Spleen (tissue), 7 donors: ENCODE results near the gene GAS7.

Experiments used
- CTCF ChIP-seq, 11 experiments: fragments of 200-600 bp in 7 of 11; fragments of 450-650 bp in 4 of 11; sonication (generic) in 4 of 11; IDR thresholded peaks in 8 of 11; conservative IDR thresholded peaks in 3 of 11; 1 replicate in 7 of 11; 2 replicates in 4 of 11; pipeline versions ENCODE4 v1.4.0 to v1.8.0; 2016 to 2021; ENCODE audit warnings: antibody characterized with exemption in 11 of 11, inconsistent platforms in 4 of 11, mild to moderate bottlenecking in 1 of 11
- POLR2A ChIP-seq, 3 donors: fragments of 450-650 bp; IDR thresholded peaks; one replicate each; pipeline ENCODE4 v1.5.1; 2017; ENCODE audit warnings: antibody characterized with exemption in 3 of 3, mild to moderate bottlenecking in 1 of 3
- donor health status: DM: no; HTN: no; CAD: no; lungs with moderate emphysema.
- donor health status: DM: no; HTN: no; CAD: no.
- donor health status: DM: no; HTN: no; CAD: no.

- TF ChIP-seq CTCF (IDR thresholded peaks at IDR 0.05 in 8 of 11, conservative IDR thresholded peaks at IDR 0.05 in 3 of 11) (no peak), POLR2A (IDR thresholded peaks at IDR 0.05) (no peak)
Measured at GRCh38 chr17:9872852-9873251, 325.6 kb downstream of the GAS7 start.
